ENCODE data around the gene NAPG. TPM values are rescaled to one million over a fixed set of nuclear protein-coding genes. Genes with fewer than 3 reads are reported as not detected.

Gene NAPG
- 10 to 100 TPM; 31.2 to 37.9 TPM for total RNA-seq
- 36.8 to 59.2 reads per million in 2 donors for total RNA-seq

- H3K36me3 Mint-ChIP-seq (ENCODE audit: low read depth), result peaks cover 2% of the 10 kb centered on the region
- ATAC-seq (peak; percentile 91), DNase-seq (peak; percentile 85 to 90 (median 87))
- peaks cover 49% of the 10 kb centered on the region for H3K4me1 Mint-ChIP-seq
- H3K9me3 ChIP-seq (ENCODE audit: control insufficient read depth, low read length, poor library complexity, severe bottlenecking), result no peaks in the 10 kb centered on the region
- H3K27ac Mint-ChIP-seq, result peak within 1 kb of the TSS; percentile 94
- peak within 1 kb of the TSS; percentile 98 for H3K4me3 Mint-ChIP-seq
- peaks cover 6% of the 10 kb centered on the region for H3K27me3 Mint-ChIP-seq
Measured at GRCh38 chr18:10525697-10526560, at the start of gene NAPG. TSS of gene NAPG (plus strand) at chr18:10526027. CDS start at chr18:10526103, 76 bp downstream.

- DNase-seq (no peak), ATAC-seq (no peak)
- H3K4me3 Mint-ChIP-seq, result no peak overlapping the region
- no peak overlapping the region for H3K27ac Mint-ChIP-seq
- H3K9me3 ChIP-seq (ENCODE audit: control insufficient read depth, low read length, poor library complexity, severe bottlenecking), result peaks cover 4% of the 10 kb centered on the region
- peaks cover 58% of the 10 kb centered on the region for H3K27me3 Mint-ChIP-seq
- H3K36me3 Mint-ChIP-seq (ENCODE audit: low read depth), result peaks cover 2% of the 10 kb centered on the region
- H3K4me1 Mint-ChIP-seq, result no peaks in the 10 kb centered on the region
Measured at GRCh38 chr18:10476338-10476791, 49.5 kb upstream of the NAPG start.

- Mint-ChIP-seq H3K4me1 (no peaks in the 10 kb centered on the region), H3K27me3 (peaks cover 60% of the 10 kb centered on the region), H3K36me3 (ENCODE audit: low read depth) (peaks cover 2% of the 10 kb centered on the region), H3K4me3 (no peak overlapping the region), H3K27ac (no peak overlapping the region)
- H3K9me3 ChIP-seq (ENCODE audit: control insufficient read depth, low read length, poor library complexity, severe bottlenecking), result peaks cover 4% of the 10 kb centered on the region
- DNase-seq, result no peak
- no peak for ATAC-seq
Measured at GRCh38 chr18:10477121-10477862, 48.5 kb upstream of the NAPG start.

GRCh38 chr18:10477863-10478260 is 48.0 kb upstream of the NAPG start:
- Mint-ChIP-seq H3K4me1 (no peaks in the 10 kb centered on the region), H3K36me3 (ENCODE audit: low read depth) (peaks cover 2% of the 10 kb centered on the region), H3K4me3 (no peak overlapping the region), H3K27ac (no peak overlapping the region), H3K27me3 (peaks cover 61% of the 10 kb centered on the region)
- H3K9me3 ChIP-seq (ENCODE audit: control insufficient read depth, low read length, poor library complexity, severe bottlenecking), result peaks cover 4% of the 10 kb centered on the region
- no peak for ATAC-seq
- DNase-seq, result no peak

- Mint-ChIP-seq H3K4me1 (no peaks in the 10 kb centered on the region), H3K27me3 (peaks cover 46% of the 10 kb centered on the region), H3K36me3 (ENCODE audit: low read depth) (peaks cover 4% of the 10 kb centered on the region), H3K27ac (no peak overlapping the region), H3K4me3 (no peak overlapping the region)
- ATAC-seq (no peak), DNase-seq (no peak)
- peaks cover 4% of the 10 kb centered on the region for H3K9me3 ChIP-seq (ENCODE audit: control insufficient read depth, low read length, poor library complexity, severe bottlenecking)
Measured at GRCh38 chr18:10481831-10482230, 44.0 kb upstream of the NAPG start.

- Mint-ChIP-seq H3K27ac (no peak overlapping the region), H3K27me3 (peaks cover 39% of the 10 kb centered on the region), H3K4me1 (no peaks in the 10 kb centered on the region), H3K36me3 (ENCODE audit: low read depth) (peaks cover 4% of the 10 kb centered on the region), H3K4me3 (no peak overlapping the region)
- DNase-seq (no peak), ATAC-seq (no peak)
- peaks cover 4% of the 10 kb centered on the region for H3K9me3 ChIP-seq (ENCODE audit: control insufficient read depth, low read length, poor library complexity, severe bottlenecking)
Measured at GRCh38 chr18:10482363-10482984, 43.4 kb upstream of the NAPG start.

- Mint-ChIP-seq H3K27me3 (peaks cover 39% of the 10 kb centered on the region), H3K4me1 (no peaks in the 10 kb centered on the region), H3K36me3 (ENCODE audit: low read depth) (peaks cover 2% of the 10 kb centered on the region), H3K4me3 (no peak overlapping the region), H3K27ac (no peak overlapping the region)
- H3K9me3 ChIP-seq (ENCODE audit: control insufficient read depth, low read length, poor library complexity, severe bottlenecking), result peaks cover 4% of the 10 kb centered on the region
- DNase-seq, result no peak
- no peak for ATAC-seq
Measured at GRCh38 chr18:10482985-10483949, 42.6 kb upstream of the NAPG start.

GRCh38 chr18:10485475-10485874 is 40.4 kb upstream of the NAPG start:
- ATAC-seq, result no peak
- H3K27me3 Mint-ChIP-seq, result peaks cover 28% of the 10 kb centered on the region

GRCh38 chr18:10486362-10486761 is 39.5 kb upstream of the NAPG start:
- Mint-ChIP-seq H3K4me3 (no peak overlapping the region), H3K27me3 (peaks cover 22% of the 10 kb centered on the region), H3K27ac (no peak overlapping the region), H3K36me3 (ENCODE audit: low read depth) (peaks cover 2% of the 10 kb centered on the region), H3K4me1 (peaks cover 7% of the 10 kb centered on the region)
- no peak for ATAC-seq
- no peaks in the 10 kb centered on the region for H3K9me3 ChIP-seq (ENCODE audit: control insufficient read depth, low read length, poor library complexity, severe bottlenecking)
- no peak for DNase-seq

More at GRCh38 chr18:10485475-10485874, 40.4 kb upstream of the NAPG start:
- H3K4me1 Mint-ChIP-seq, result peaks cover 2% of the 10 kb centered on the region
- DNase-seq, result no peak
- H3K9me3 ChIP-seq (ENCODE audit: control insufficient read depth, low read length, poor library complexity, severe bottlenecking), result no peaks in the 10 kb centered on the region
- H3K27ac Mint-ChIP-seq, result no peak overlapping the region
- H3K36me3 Mint-ChIP-seq (ENCODE audit: low read depth), result peaks cover 2% of the 10 kb centered on the region
- no peak overlapping the region for H3K4me3 Mint-ChIP-seq

GRCh38 chr18:10487154-10487553 is 38.7 kb upstream of the NAPG start:
- no peaks in the 10 kb centered on the region for H3K9me3 ChIP-seq (ENCODE audit: control insufficient read depth, low read length, poor library complexity, severe bottlenecking)
- H3K27me3 Mint-ChIP-seq, result peaks cover 16% of the 10 kb centered on the region
- H3K36me3 Mint-ChIP-seq (ENCODE audit: low read depth), result peaks cover 2% of the 10 kb centered on the region
- no peak overlapping the region for H3K4me3 Mint-ChIP-seq
- no peak for ATAC-seq
- H3K27ac Mint-ChIP-seq, result no peak overlapping the region
- H3K4me1 Mint-ChIP-seq, result peaks cover 7% of the 10 kb centered on the region
- DNase-seq, result no peak

GRCh38 chr18:10488017-10488416 is 37.8 kb upstream of the NAPG start:
- Mint-ChIP-seq H3K27ac (no peak overlapping the region), H3K4me3 (no peak overlapping the region), H3K4me1 (peaks cover 7% of the 10 kb centered on the region), H3K27me3 (peaks cover 14% of the 10 kb centered on the region), H3K36me3 (ENCODE audit: low read depth) (peaks cover 2% of the 10 kb centered on the region)
- H3K9me3 ChIP-seq (ENCODE audit: control insufficient read depth, low read length, poor library complexity, severe bottlenecking), result no peaks in the 10 kb centered on the region
- DNase-seq, result no peak
- no peak for ATAC-seq

- peaks cover 19% of the 10 kb centered on the region for H3K27me3 Mint-ChIP-seq
Measured at GRCh38 chr18:10490401-10491165, 35.2 kb upstream of the NAPG start.

More at GRCh38 chr18:10490401-10491165, 35.2 kb upstream of the NAPG start:
- peak; percentile 100 for ATAC-seq
- H3K27ac Mint-ChIP-seq, result peak overlapping the region; percentile 39
- peaks cover 7% of the 10 kb centered on the region for H3K4me1 Mint-ChIP-seq
- peak in 2 of 3 donors; percentile 17 to 27 for DNase-seq
- no peaks in the 10 kb centered on the region for H3K9me3 ChIP-seq (ENCODE audit: control insufficient read depth, low read length, poor library complexity, severe bottlenecking)
- H3K36me3 Mint-ChIP-seq (ENCODE audit: low read depth), result no peaks in the 10 kb centered on the region
- H3K4me3 Mint-ChIP-seq, result no peak overlapping the region

Measured in T-helper 17 cell (primary cell).